ENCODE measurements around the gene GLOD4.
"Not testable (repeated sequence)": the region's sequence is repeated elsewhere in the genome, so short reads cannot be mapped to it uniquely, and the experiment has no call there.

GRCh38 chr17:755319-755961 is 26.6 kb downstream of the GLOD4 start:
- not testable (repeated sequence) for TF ChIP-seq CTCF, EP300, POLR2A (IDR thresholded peaks at IDR 0.05)

All from tibial nerve (tissue), 4 donors.